HUES48 (cell line): ENCODE results near the gene FHL1.

Experiments
- H3K27ac ChIP-seq: one replicate; pipeline ENCODE4 v1.7.0; 2013; ENCODE audit warnings: low read depth, low read length, inconsistent platforms
- H3K27me3 ChIP-seq: 2 replicates; pipeline ENCODE4 v1.6.1; 2013; ENCODE audit warnings: mild to moderate bottlenecking, low read length; ENCODE audit not compliant: control insufficient read depth, insufficient read depth
- H3K36me3 ChIP-seq: 2 replicates; pipeline ENCODE4 v1.6.1; 2013; ENCODE audit warnings: low read length; ENCODE audit not compliant: control insufficient read depth, insufficient read depth
- H3K4me1 ChIP-seq: 2 replicates; pipeline ENCODE4 v1.6.1; 2013; ENCODE audit warnings: mild to moderate bottlenecking, low read length; ENCODE audit not compliant: control insufficient read depth, insufficient read depth
- H3K4me3 ChIP-seq: 2 replicates; pipeline ENCODE4 v1.5.1; 2013; ENCODE audit warnings: mild to moderate bottlenecking, low read depth, low read length
- H3K9ac ChIP-seq: 2 replicates; pipeline ENCODE4 v1.6.1; 2013; ENCODE audit warnings: mild to moderate bottlenecking, low read depth, low read length, moderate library complexity
- H3K9me3 ChIP-seq: 2 replicates; pipeline ENCODE4 v1.6.1; 2013; ENCODE audit warnings: low read length; ENCODE audit not compliant: control insufficient read depth, insufficient read depth

The FHL1 gene

GRCh38 chrX:136258951-136259350, 111.6 kb downstream of the FHL1 start:
- Histone ChIP-seq H3K9me3 (no peaks in the 10 kb centered on the region), H3K36me3 (no peaks in the 10 kb centered on the region), H3K9ac (no peak overlapping the region)

GRCh38 chrX:136259543-136259942, 112.2 kb downstream of the FHL1 start:
- H3K27ac ChIP-seq = no peak overlapping the region

More at GRCh38 chrX:136258951-136259350, 111.6 kb downstream of the FHL1 start:
- Histone ChIP-seq H3K27me3 (no peaks in the 10 kb centered on the region; the same call in 1 of the 2 replicates), H3K27ac (no peak overlapping the region), H3K4me1 (peaks cover 5% of the 10 kb centered on the region; the same call in 1 of the 2 replicates), H3K4me3 (no peak overlapping the region)

DNA sequence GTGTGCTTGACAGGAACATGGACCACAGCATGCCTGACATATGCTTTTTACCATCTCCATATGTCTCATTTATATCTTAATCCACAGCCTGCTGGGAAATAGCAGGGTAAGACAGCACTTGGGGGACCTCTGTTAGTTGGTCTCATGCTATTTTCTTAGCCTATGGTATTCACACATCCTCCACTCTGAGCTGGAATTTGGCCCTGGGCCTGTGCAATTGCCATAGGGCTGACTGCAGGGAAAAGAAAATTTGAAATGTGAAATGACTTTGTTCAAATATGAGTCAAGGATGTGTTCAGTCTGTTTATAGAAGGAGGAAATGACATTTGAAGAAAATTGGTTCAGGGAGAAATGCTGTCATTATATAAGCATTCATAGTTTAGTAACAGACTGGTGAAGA, 113.4 kb downstream of the FHL1 start:
- peaks cover 5% of the 10 kb centered on the region; the same call in 1 of the 2 replicates for H3K4me1 ChIP-seq
- H3K27me3 ChIP-seq = no peaks in the 10 kb centered on the region; the same call in 1 of the 2 replicates
- no peaks in the 10 kb centered on the region for H3K9me3 ChIP-seq
- H3K4me3 ChIP-seq = no peak overlapping the region
- no peaks in the 10 kb centered on the region for H3K36me3 ChIP-seq
- H3K27ac ChIP-seq = no peak overlapping the region
- H3K9ac ChIP-seq = no peak overlapping the region

More at GRCh38 chrX:136259543-136259942, 112.2 kb downstream of the FHL1 start:
- Histone ChIP-seq H3K4me1 (peaks cover 5% of the 10 kb centered on the region; the same call in 1 of the 2 replicates), H3K27me3 (no peaks in the 10 kb centered on the region; the same call in 1 of the 2 replicates), H3K4me3 (no peak overlapping the region), H3K36me3 (no peaks in the 10 kb centered on the region), H3K9ac (no peak overlapping the region), H3K9me3 (no peaks in the 10 kb centered on the region)
